Measurements from ENCODE around the gene PXMP2.

The PXMP2 gene

GRCh38 chr12:132718644-132719043 is 31.3 kb downstream of the PXMP2 start:
- TF ChIP-seq GATA2 (IDR thresholded peaks at IDR 0.05; ENCODE audit: low read depth, low read length), result no peak
- TF ChIP-seq GATA3 (IDR thresholded peaks at IDR 0.05; ENCODE audit: low read depth, low read length), result no peak

GRCh38 chr12:132719141-132719953 is 32.0 kb downstream of the PXMP2 start:
- TF ChIP-seq GATA3 (IDR thresholded peaks at IDR 0.05; ENCODE audit: low read depth, low read length) (no peak), GATA2 (IDR thresholded peaks at IDR 0.05; ENCODE audit: low read depth, low read length) (no peak)

- no peak for TF ChIP-seq GATA2 (IDR thresholded peaks at IDR 0.05; ENCODE audit: low read depth, low read length)
- TF ChIP-seq GATA3 (IDR thresholded peaks at IDR 0.05; ENCODE audit: low read depth, low read length), result no peak
Measured at GRCh38 chr12:132719954-132720324, 32.6 kb downstream of the PXMP2 start.

GRCh38 chr12:132720606-132721345 is 33.4 kb downstream of the PXMP2 start:
- TF ChIP-seq GATA2 (IDR thresholded peaks at IDR 0.05; ENCODE audit: low read depth, low read length), result no peak
- no peak for TF ChIP-seq GATA3 (IDR thresholded peaks at IDR 0.05; ENCODE audit: low read depth, low read length)

GRCh38 chr12:132723015-132723763 is 35.8 kb downstream of the PXMP2 start:
- TF ChIP-seq GATA2 (IDR thresholded peaks at IDR 0.05; ENCODE audit: low read depth, low read length), result no peak
- no peak for TF ChIP-seq GATA3 (IDR thresholded peaks at IDR 0.05; ENCODE audit: low read depth, low read length)

- TF ChIP-seq GATA3 (IDR thresholded peaks at IDR 0.05; ENCODE audit: low read depth, low read length), result no peak
- no peak for TF ChIP-seq GATA2 (IDR thresholded peaks at IDR 0.05; ENCODE audit: low read depth, low read length)
Measured at GRCh38 chr12:132723764-132724140, 36.4 kb downstream of the PXMP2 start.

- TF ChIP-seq GATA2 (IDR thresholded peaks at IDR 0.05; ENCODE audit: low read depth, low read length) (no peak), GATA3 (IDR thresholded peaks at IDR 0.05; ENCODE audit: low read depth, low read length) (no peak)
Measured at GRCh38 chr12:132724506-132725241, 37.3 kb downstream of the PXMP2 start.

- TF ChIP-seq GATA2 (IDR thresholded peaks at IDR 0.05; ENCODE audit: low read depth, low read length) (no peak), GATA3 (IDR thresholded peaks at IDR 0.05; ENCODE audit: low read depth, low read length) (no peak)
Measured at GRCh38 chr12:132726386-132726785, 39.0 kb downstream of the PXMP2 start.

- TF ChIP-seq GATA3 (IDR thresholded peaks at IDR 0.05; ENCODE audit: low read depth, low read length) (no peak), GATA2 (IDR thresholded peaks at IDR 0.05; ENCODE audit: low read depth, low read length) (no peak)
Measured at GRCh38 chr12:132727091-132727794, 39.9 kb downstream of the PXMP2 start.

GRCh38 chr12:132728502-132728901 is 41.1 kb downstream of the PXMP2 start:
- TF ChIP-seq GATA2 (IDR thresholded peaks at IDR 0.05; ENCODE audit: low read depth, low read length), result no peak
- TF ChIP-seq GATA3 (IDR thresholded peaks at IDR 0.05; ENCODE audit: low read depth, low read length), result no peak

- no peak for TF ChIP-seq GATA2 (IDR thresholded peaks at IDR 0.05; ENCODE audit: low read depth, low read length)
- no peak for TF ChIP-seq GATA3 (IDR thresholded peaks at IDR 0.05; ENCODE audit: low read depth, low read length)
Measured at GRCh38 chr12:132729541-132730320, 42.3 kb downstream of the PXMP2 start.

- TF ChIP-seq GATA3 (IDR thresholded peaks at IDR 0.05; ENCODE audit: low read depth, low read length) (no peak), GATA2 (IDR thresholded peaks at IDR 0.05; ENCODE audit: low read depth, low read length) (no peak)
Measured at GRCh38 chr12:132730353-132730752, 43.0 kb downstream of the PXMP2 start.
